ENCODE data around the gene KRT13.

- TF ChIP-seq, protein P1, sequence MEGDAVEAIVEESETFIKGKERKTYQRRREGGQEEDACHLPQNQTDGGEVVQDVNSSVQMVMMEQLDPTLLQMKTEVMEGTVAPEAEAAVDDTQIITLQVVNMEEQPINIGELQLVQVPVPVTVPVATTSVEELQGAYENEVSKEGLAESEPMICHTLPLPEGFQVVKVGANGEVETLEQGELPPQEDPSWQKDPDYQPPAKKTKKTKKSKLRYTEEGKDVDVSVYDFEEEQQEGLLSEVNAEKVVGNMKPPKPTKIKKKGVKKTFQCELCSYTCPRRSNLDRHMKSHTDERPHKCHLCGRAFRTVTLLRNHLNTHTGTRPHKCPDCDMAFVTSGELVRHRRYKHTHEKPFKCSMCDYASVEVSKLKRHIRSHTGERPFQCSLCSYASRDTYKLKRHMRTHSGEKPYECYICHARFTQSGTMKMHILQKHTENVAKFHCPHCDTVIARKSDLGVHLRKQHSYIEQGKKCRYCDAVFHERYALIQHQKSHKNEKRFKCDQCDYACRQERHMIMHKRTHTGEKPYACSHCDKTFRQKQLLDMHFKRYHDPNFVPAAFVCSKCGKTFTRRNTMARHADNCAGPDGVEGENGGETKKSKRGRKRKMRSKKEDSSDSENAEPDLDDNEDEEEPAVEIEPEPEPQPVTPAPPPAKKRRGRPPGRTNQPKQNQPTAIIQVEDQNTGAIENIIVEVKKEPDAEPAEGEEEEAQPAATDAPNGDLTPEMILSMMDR (IDR thresholded peaks at IDR 0.05): no peak
- TF ChIP-seq POLR2A (IDR thresholded peaks at IDR 0.05): no peak
Observed at GRCh38 chr17:41553987-41554680, 48.7 kb upstream of the KRT13 start.

All from breast epithelium (tissue), 3 donors.